ENCODE data around the gene ZNF212.

ZNF212 gene
- total RNA-seq: 17.5 to 20.2 reads per million in 2 donors

DNA sequence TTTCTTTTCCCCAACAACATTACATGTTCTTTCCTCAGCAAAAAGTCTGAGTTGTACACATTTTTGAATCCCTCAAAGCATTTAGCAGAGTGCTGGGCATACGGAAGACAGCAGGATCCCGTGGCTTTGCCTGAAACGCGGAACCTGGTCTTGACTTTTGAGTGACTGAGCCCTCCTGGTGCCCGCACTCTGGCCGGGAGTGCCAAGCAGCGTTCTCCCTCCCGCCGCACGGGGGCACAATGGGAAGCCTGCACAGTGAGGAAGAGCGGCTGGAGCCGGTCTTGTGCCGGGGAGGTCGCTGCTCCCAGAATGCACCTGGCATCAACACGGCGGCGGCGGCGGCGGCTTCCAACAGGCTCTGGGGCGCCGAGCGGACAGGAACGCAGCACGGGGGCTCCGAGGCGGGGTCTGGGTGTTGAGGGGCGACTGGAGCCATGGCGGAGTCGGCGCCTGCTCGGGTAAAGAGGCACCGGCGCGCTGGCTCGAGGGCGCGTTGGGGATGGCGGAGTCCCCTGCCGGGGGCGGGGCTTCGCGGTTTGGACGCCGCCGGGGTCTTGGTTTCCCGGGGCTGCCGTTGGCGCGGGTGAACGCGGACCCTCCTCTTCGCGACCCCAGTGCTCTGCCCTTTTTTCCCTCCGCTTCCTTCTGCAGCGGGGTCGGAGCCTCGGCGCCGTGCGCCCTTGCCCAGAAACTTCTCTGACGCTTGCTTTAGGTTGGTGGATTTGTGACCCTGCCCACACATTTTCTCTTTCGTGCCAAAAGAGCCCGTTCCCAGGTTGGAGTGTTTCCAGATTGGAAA, at the start of gene ZNF212:
Gene ZNF212 (plus strand): TSS at position 307 of the 799 bp plus-strand sequence. CDS start 128 bp downstream, at position 435.
- peak; percentile 73 for DNase-seq

DNA sequence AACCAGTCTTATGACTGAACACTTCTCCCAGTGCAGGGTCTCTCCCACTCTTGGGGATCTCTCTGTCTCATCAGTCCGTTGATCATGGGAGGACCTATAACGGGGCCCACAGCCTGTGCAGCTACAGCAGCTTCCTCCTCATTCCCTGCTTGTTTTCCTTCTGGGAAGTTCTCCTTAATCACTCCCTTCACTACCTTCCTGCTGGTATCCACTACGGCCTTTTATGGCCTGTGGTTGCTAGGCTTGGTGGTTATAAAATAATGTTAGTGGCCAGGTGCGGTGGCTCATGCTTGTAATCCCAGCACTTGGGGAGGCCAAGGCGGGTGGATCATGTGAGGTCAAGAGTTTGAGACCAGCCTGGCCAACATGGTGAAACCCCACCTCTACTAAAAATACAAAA, 47.6 kb upstream of the ZNF212 start:
- no peak for DNase-seq

DNA sequence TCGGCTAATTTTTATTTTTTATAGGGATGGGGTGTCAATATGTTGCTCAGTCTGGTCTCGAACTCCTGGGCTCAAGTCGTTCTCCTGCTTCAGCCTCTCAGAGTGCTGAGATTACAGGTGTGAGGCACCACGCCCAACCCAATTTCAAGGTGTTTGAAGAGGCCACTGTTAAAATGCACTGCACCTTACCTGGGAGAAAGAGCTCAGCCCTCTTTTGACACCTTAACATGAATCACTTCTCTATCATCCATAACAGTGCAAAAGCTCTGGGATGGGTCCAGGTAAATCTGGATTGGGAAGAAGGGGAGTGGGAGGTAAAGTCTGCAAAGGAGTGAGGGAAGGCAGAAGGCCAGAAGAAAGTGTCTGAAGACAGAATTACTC, 44.7 kb upstream of the ZNF212 start:
- DNase-seq: no peak

DNA sequence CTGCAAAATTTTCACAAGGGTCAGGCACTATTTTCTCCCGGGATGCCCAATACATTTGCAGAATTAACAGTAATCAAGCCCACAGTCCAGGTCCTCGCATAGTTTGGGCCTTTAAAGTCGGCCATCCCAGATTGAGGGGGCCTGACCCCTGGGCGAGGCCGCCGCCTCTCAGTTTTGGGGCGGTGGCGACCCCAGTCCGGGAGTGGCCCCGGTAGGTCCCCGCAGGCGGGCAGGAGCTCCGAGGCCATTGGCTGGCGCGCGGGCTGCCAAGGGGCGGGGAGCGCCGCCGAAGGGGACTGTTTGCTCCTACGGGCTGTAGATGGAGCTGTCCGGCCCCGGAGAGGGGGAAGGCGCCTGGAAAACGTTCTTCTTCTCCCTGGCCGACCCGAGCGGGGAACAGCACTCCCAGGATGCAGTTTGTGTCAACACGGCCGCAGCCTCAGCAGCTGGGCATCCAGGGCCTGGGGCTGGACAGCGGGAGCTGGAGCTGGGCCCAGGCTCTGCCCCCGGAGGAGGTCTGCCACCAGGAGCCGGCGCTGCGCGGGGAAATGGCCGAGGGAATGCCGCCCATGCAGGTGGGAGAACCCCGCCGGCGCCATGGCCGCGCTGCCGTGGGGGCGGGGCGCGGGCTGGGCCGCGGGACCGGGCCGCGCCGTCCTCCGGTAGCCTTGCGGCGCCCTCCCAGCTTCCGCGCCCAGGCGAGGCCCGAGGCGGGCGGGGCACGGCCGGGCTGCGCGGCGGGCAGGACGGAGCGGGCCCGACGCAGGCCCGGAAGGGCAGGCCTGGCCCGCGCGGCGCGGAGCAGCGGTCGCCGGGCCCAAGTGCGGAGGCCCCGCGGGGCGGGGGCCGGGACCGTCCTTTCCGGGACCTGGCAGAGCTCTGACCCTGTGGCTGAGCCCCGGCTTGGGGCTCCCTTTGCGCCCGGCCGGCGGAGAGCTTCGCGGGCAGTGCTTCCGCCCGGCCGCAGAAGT, 44.0 kb upstream of the ZNF212 start, which contains the start of gene ZNF282:
Gene ZNF282 (plus strand): TSS at position 367 of the 971 bp plus-strand sequence. CDS start 44 bp downstream, at position 411.
- DNase-seq: peak; percentile 50

DNA sequence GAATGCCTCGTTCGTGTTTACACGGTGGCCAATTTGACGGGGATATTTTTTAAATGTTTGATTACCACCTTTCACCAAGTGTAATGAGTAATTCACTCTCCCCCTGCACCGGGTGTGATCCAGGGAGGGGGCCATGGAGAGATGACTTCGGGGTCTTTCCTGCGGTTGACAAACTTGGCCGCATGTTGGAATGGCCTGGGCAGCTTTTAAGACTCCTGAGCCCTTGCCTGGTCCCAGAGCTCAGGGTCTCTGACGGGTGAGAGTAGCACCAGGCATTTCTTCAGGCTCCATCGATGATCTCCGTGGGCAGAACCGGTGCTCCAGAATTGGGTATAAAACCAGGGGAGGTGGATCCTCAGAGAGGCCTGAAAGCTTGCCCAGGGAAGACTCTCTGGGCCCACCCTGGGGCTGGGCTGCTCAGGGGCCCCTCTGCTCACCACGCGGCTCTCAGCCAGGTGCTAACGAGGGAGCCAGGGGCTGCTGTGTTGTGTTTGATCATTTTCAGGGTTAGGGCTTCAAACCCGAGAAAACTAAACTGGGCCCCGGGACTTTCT, 43.2 kb upstream of the ZNF212 start:
- no peak for DNase-seq

DNA sequence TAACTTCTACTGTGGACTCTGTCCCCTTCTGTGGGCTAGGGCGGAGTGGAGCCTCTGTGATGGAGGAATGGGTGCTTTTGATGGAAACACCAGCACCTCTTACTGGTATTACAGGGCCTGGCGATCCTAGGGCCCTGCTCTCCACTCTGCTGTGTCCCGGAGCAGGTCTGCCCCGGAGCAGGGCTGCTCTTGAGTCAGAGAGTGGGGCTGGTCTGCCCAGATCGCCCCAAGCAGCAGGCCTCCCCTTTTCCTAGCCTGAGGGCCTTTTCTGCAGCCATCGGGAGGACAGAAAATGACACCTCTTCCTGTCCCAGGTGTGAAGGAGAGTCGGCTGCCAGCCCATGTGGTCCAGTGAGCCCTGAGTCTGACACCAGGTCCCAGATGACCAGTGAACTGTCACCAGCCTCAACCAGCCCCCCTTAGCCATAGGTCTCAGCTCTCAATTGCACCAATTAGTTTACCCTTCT, 42.7 kb upstream of the ZNF212 start:
- no peak for DNase-seq

DNA sequence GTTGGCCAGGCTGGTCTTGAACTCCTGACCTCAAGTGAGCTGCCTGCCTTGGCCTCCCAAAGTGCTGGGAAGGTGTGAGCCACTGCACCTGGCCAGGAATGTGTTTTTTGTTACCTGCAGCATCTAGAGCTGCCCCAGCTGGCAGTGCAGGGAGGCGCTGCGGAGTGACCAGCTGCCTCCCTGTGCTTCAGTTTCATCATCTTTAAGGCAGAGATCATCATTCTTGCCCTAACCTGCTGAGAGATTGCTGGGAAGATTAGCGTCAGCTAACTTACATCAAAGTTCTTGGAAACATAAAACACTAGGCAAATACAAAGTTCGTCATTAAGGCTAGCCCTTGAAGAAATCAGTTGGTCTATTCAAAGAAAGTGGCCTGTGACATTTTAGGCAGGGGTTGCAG, 41.8 kb upstream of the ZNF212 start:
- no peak for DNase-seq

DNA sequence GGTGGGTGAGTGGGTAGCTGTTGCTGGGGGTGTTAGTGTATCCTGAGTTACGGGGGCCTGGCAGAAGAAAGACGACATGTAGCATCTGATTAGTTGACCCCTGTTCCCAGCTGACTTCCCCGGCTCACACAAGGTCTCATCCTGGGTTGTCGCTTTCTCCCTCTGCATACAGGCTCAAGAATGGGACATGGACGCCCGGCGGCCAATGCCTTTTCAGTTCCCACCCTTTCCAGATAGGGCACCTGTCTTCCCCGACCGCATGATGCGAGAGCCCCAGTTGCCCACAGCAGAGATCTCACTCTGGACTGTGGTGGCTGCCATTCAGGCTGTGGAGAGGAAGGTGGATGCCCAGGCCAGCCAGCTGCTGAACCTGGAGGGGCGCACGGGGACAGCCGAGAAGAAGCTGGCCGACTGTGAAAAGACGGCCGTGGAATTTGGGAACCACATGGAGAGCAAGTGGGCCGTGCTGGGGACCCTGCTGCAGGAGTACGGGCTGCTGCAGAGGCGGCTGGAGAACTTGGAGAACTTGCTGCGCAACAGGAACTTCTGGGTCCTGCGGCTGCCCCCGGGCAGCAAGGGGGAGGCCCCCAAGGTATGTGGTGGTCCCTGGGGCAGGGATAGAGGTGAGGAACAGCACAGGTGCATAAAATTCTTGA, 41.2 kb upstream of the ZNF212 start:
- no peak for DNase-seq

DNA sequence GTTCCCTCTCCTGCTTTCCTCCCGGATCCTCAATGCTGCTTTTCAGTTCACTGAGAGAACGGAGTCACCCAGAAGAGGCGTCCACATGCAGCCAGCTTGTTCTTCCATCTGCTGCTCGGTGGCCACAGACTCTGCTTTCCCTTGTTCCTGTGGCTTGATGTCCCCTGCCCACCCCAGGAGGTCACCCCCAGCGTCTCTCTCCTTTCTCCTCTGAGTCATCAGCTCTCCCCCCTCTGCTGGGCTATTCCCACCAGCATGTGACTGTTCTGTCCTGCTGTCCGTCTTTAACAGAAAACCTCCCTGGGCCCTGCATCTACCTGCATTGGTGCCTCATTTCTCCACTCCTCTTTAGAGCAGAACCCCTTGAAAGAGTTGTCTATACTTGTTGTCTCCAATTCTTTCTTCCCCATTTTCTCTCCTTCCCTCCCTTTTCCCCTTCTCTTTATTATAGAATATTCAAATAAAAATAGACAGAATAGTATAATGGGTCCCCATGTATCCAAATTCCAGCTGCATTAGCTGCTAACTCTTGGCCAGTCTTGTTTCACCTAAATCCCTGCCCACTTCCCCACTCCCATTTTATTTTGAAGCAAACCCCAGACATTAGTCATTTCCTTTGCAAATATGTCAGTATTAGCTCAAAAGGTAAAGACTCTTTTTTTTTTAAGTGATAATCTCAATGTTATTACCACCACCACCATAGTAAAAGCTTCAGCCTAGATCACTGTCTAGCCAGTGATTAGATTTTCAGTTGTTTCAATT, 40.0 kb upstream of the ZNF212 start:
- no peak for DNase-seq

DNA sequence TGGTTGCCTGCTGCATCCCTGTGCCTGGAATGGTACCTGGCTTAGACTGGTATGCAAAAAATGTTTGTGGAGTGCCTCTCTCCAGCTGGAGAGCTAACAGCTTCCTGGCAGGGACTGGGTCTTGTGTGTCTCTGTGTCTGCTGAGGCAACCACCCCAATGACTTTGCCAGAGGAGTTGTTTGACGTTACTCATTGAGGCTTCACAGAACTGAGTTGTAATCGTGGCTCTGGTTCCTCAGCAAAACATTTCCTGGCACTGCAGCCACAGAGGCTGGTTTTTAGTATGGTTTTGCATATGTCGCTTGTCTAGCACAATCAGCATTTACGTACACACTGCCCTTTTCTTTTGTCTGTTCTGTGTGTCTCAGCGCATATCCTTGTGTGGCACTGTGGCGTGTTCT, 36.6 kb upstream of the ZNF212 start:
- no peak for DNase-seq

DNA sequence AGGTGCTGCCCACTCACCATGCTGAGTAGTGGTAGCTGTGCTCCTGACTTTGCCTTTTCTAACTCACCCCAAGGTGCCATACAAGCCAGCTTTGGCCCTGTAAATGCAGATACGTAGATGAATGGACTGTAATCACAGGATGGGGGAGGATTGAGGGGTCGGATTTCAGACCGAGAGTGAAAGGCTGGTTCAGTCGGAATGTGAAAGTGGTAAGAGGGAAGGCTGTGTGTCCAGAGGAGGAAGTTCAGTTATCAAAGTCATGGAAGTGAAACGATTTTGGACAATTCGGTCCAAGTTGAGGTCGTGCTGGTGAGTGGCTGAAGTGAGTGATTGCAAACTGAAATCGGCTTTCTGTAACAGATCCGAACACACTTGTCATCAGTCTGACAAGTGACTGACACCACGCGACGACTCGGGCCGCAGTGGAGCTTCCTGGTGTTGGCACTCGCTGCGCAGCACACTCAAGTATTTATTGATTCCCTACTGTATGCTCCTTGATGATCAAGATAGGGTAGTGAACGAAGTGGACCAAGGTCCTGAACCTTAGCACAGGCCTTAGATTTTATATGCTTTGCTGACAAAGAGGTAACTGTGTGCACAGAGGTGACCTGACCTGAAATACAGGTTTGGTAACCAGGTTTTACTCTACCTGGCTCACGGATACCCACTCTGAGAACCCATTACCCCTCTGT, 33.6 kb upstream of the ZNF212 start:
- no peak for DNase-seq

DNA sequence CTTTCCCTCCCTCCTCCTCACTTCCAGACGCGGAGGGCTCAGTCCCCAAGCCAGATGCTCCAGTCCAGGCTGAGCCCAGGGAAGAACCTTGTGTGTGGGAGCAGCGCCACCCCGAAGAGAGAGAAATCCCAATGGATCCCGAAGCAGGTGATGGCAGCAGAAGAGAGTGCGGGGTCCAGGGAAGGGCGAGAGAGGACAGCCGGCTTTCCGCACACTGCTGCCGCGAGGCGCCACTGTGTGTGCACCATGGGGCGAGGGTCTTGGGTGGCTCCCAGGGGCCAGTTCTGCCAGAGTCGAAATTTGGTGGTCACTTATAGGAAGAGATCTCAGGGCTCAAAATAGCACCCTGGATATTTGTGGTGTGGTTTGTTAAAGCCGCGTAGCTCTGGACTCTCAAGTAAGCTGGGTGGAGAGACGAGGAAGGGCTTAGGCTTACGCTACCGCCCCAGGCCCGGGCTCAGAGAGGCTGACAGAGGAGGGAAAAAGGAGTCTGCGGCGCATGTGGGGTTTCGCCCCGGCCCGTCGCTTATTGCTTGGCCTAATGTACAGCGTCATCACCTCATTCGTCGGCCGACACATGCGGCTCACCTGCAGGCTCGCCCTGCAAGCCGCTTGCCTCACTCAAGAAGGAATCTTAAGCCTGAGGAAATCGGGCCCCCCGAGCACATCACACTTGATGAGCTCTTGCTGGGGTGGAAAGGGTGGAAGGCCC, 32.0 kb upstream of the ZNF212 start:
- no peak for DNase-seq

DNA sequence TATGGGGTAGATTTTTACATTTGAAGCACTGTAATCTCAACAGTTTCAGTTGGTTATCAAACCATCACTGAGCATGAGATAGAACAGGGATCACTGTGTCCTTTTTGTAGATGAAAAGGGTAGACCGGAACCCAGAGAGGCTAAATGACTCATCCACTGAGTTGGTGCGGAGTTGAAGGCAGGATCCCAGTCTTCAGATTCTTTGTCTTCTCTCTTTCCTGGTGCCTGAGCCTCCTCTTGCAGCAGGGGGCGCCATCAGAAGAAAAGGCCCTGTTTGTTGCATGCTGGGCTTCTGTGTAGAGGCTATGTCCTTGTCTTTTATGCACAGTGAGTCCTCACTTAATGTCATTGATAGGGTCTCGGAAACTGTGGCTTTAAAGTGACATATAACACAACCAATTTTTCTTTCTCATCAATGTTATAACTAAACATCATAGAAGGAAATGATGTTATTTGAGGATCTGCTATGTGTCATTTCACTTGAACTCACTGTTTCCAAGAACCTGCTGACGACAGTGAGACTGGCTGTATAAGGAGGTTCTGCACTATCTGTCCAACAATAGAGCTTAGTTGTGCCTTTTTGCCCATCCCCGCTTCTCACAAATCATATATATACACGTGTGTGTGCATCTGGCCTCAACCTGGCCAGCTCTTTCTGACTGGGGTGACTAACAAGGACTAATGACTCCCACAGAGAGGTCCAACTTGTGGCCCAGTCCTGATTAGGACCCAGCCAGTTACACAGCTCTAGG, 29.8 kb upstream of the ZNF212 start:
- no peak for DNase-seq

DNA sequence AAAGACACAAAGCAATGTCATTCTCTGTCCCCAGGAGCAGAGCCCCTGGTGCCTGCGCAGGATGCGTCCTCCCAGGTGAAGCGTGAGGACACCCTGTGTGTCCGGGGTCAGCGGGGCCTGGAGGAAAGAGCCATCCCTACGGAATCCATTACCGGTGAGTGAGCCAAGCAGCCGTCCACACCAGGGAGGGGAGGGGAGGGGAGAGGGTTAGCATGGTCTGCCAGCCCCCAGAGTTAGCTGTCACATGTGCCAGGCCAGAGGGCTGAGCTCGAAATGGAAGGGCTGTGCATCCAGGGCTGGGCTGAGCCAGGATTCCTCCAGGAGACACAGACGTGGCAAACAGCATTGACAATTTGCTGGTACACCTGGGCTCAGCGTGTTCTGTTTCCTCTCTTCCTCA, 28.9 kb upstream of the ZNF212 start:
- DNase-seq: no peak

DNA sequence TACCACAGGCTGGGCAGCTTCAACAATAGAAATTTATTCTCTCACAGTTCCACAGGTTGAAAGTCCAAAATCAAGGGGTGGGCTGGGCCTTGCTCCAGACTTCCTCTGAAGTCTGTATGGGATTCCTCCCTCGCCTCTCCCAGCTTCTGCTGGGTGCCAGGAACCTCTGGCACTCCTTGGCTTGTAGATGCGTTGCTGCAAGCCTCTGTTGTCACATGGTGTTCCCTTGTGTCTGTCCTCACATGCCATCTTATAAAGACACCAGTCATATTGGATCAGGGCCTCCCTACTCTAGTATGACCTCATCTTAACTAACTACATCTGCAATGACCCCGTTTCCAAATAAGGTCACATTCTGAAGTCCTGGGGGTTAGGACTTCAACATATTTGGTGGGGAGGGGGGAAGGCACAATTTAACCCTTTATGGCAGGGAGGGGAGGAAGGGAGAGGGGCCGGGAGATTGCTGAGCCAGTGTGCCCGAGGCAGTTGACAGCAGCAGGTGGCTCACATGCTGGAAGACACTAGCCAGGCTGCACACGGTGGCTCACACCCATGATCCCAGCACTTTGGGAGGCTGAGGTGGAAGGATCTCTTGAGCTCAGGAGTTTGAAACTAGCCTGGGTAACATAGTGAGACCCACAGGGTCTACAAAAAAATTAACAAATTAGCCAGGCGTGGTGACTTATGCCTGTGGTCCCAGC, 25.3 kb upstream of the ZNF212 start:
- DNase-seq: no peak

DNA sequence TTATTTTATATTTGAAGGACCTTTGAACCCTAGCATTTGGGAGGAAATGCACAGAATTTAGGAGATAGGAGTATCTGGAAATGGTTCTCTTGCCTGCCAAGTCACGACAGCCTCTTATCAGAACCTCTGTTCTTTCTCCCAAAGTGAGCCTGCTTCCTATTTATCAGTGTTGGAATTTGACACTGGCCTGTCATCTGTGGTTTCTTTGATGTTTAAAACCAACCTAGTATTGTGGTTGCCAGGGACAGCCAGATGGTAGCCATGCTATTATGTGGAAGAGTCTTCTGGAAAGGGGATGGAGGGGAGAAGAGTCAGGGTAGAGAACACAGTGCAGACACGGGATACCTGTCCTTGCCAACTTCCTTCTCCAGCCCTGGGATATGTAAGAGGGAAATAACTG, 23.0 kb upstream of the ZNF212 start:
- no peak for DNase-seq

DNA sequence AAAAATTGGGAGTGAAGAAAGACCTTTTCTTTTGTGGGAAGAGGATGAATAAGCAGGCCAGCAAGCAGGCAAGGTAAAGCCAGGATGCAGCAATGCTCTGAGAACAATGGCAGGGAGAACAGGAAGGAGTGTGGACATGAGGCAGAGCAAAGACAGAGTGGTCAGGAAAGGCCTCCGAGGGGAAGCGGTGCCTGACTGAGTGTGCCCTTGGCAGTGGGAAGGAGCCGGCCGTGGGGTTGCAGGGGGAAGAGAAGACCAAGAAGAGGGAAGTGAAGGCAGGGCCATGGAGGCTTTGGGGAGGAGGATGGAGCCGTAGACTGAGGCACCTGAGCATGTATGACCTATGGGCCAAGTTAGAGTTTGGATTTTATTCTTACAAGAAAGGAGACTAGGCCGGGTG, 21.9 kb upstream of the ZNF212 start:
- DNase-seq: no peak

DNA sequence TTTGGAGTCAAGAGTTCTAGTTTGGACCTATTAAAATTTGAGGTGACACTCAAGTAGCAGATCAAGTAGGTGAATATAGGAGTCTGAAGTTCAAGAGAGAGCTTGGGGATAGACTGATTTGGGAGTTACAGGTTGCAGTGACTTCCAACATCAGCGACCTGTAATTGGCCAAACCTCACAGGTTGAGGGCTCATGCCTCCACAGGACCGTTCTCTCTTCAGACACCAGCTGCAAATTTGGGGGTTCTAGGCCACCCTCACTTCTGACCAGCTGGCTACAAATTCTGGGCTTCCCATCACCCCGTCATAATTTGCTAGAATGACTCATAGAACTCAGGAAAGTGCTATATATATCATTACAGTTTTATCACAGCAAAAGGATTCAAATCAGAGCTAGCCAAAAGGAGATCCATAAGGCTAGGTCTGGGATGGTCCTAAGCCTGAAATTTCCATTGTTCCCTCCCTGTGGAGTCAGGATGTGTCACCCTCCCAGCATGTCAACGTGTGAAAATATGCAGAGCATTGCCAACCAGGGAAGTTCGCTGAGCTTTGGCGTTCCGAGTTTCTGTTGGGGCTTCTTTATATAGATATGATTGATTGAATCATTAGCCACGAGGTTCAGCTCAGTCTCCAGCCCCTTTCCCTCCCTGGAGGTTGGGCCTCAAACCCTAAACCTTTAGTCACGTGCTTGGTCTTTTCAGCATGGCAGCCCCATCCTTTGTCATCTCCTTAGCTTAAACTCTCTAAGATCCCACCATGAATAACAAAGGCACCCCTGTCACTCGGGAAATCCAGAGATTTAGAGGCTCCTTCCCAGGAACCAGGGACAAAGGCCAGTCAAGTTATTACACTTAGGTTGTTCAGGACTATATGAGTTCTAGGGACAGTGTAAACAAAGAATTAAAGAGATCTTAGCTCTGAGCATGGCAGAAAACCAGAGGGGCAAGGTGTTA, 20.7 kb upstream of the ZNF212 start:
- DNase-seq: no peak
